ENCODE data around the gene PTPRM. TPM values are rescaled to one million over a fixed set of nuclear protein-coding genes. Genes with fewer than 3 reads are reported as not detected.

Gene PTPRM
- total RNA-seq, 4 donors from 2014 or later, result 81.5 to 98.9 (median 86.8) TPM

DNA sequence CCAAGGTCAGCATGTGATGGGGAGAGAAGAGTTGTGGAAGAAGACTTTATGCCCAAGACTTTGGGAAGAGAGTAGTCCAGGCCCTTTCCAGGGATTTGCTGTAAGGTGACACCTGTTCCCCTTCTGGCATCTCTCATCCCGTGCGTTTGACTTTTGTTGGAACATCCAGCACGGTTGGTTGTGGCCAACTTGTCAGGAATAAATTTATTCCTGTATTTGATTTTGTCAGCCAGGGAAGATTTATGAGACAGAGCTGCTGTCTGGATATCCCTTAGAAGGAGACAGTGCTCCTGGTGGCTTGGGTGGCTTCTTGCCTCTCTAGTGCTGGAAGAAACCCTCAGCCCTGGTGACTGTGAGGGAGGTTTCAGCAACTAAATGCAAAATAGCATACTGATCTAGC lies 121.5 kb downstream of the PTPRM start:
- no peaks in the 10 kb centered on the region for H3K9me3 ChIP-seq
- WGBS, 2 donors (ENCODE audit: low coverage in 1 of 2), result 72 to 84% methylated on average over 3 of the region's 3 CpGs
- no peak for ATAC-seq
- H3K27ac ChIP-seq, result no peak overlapping the region
- H3K4me1 ChIP-seq, result peaks cover 0 to 25% (median 0%) of the 10 kb centered on the region in 3 donors
- H3K4me3 ChIP-seq, result no peak overlapping the region
- no peak for TF ChIP-seq EP300 (IDR thresholded peaks at IDR 0.05)
- no peak for TF ChIP-seq CTCF (IDR thresholded peaks at IDR 0.05)
- no peak for TF ChIP-seq POLR2AphosphoS5 (IDR thresholded peaks at IDR 0.05)
- no peak for TF ChIP-seq POLR2A (IDR thresholded peaks at IDR 0.05)
- no peaks in the 10 kb centered on the region for H3K27me3 ChIP-seq
- H3K36me3 ChIP-seq, result no peaks in the 10 kb centered on the region

DNA sequence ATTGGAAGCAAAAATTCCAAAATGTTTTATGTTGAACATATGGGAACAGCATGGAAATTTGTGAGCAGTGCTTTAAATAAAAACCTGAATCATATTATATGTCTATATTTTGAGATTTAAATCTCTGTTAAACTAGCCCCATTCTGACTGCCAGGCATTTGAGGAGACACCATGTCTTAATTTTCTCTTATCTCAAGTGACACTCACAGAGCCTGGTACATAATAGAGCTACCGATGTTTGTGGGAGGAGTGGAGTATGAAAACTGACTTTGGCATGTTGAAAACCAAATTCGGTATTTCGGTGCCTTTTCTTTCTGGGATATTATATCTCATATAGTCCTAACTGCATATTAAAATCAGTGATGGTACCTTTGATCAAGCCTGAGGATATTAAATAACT lies 124.1 kb downstream of the PTPRM start:
- WGBS, 2 donors (ENCODE audit: low coverage in 1 of 2), result 94 to 96% methylated on average over 3 of the region's 3 CpGs
- H3K4me1 ChIP-seq, result peaks cover 0 to 22% (median 0%) of the 10 kb centered on the region in 3 donors
- H3K27ac ChIP-seq, result no peak overlapping the region
- no peak for ATAC-seq
- no peak for TF ChIP-seq EP300 (IDR thresholded peaks at IDR 0.05)
- no peak for TF ChIP-seq CTCF (IDR thresholded peaks at IDR 0.05)
- no peak for TF ChIP-seq POLR2AphosphoS5 (IDR thresholded peaks at IDR 0.05)
- TF ChIP-seq POLR2A (IDR thresholded peaks at IDR 0.05), result no peak
- no peak overlapping the region for H3K4me3 ChIP-seq
- no peaks in the 10 kb centered on the region for H3K36me3 ChIP-seq
- no peaks in the 10 kb centered on the region for H3K9me3 ChIP-seq
- H3K27me3 ChIP-seq, result no peaks in the 10 kb centered on the region

GRCh38 chr18:7696780-7697179 lies 129.7 kb downstream of the PTPRM start:
- WGBS, 2 donors (ENCODE audit: low coverage in 1 of 2), result 63 to 82% methylated on average over 1 to 3 of the region's 3 CpGs
- H3K36me3 ChIP-seq, result no peaks in the 10 kb centered on the region
- H3K4me3 ChIP-seq, result no peak overlapping the region
- no peaks in the 10 kb centered on the region for H3K9me3 ChIP-seq
- TF ChIP-seq POLR2A (IDR thresholded peaks at IDR 0.05), result no peak
- no peak for ATAC-seq
- H3K27me3 ChIP-seq, result no peaks in the 10 kb centered on the region
- peaks cover 0 to 7% (median 0%) of the 10 kb centered on the region in 3 donors for H3K4me1 ChIP-seq
- H3K27ac ChIP-seq, result no peak overlapping the region

GRCh38 chr18:7697306-7697705 lies 130.2 kb downstream of the PTPRM start:
- Histone ChIP-seq H3K4me3 (no peak overlapping the region), H3K27me3 (no peaks in the 10 kb centered on the region), H3K36me3 (no peaks in the 10 kb centered on the region), H3K9me3 (no peaks in the 10 kb centered on the region), H3K27ac (no peak overlapping the region), H3K4me1 (peaks cover 0 to 7% (median 0%) of the 10 kb centered on the region in 3 donors)
- ATAC-seq, result no peak
- TF ChIP-seq CTCF (IDR thresholded peaks at IDR 0.05), result no peak
- no peak for TF ChIP-seq EP300 (IDR thresholded peaks at IDR 0.05)
- TF ChIP-seq POLR2A (IDR thresholded peaks at IDR 0.05), result no peak
- TF ChIP-seq POLR2AphosphoS5 (IDR thresholded peaks at IDR 0.05), result no peak
- WGBS, 2 donors (ENCODE audit: low coverage in 1 of 2), result 77 to 100% methylated on average over 2 of the region's 2 CpGs

DNA sequence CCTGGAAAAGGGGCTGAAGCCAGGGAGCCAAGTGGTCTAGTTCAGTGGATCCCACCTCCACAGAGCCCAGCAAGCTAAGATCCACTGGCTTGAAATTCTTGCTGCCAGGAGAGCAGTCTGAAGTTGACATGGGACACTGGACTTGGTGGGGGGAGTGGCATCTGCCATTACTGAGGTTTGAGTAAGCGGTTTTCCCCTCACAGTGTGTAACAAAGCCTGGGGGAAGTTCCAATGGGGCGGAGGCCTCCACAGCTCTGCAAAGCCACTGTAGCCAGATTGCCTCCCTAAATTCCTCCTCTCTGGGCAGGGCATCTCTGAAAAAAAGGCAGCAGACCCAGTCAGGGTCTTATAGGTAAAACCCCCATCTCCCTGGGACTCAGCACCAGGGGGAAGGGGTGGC lies 144.4 kb downstream of the PTPRM start:
- H3K4me3 ChIP-seq, result no peak overlapping the region
- H3K27ac ChIP-seq, result no peak overlapping the region
- no peaks in the 10 kb centered on the region for H3K27me3 ChIP-seq
- no peaks in the 10 kb centered on the region for H3K36me3 ChIP-seq
- 83% methylated on average over 2 of the region's 2 CpGs; no CpG with 5 or more reads in 1 of the 2 donors for WGBS, 2 donors (ENCODE audit: low coverage in 1 of 2)
- ATAC-seq, result no peak
- TF ChIP-seq POLR2A (IDR thresholded peaks at IDR 0.05) (no peak), CTCF (IDR thresholded peaks at IDR 0.05) (no peak), EP300 (IDR thresholded peaks at IDR 0.05) (no peak), POLR2AphosphoS5 (IDR thresholded peaks at IDR 0.05) (no peak)
- H3K9me3 ChIP-seq, result no peaks in the 10 kb centered on the region
- peaks cover 0 to 21% (median 4%) of the 10 kb centered on the region in 3 donors for H3K4me1 ChIP-seq

Data from gastroesophageal sphincter (tissue), 4 donors.